K562 (cell line): ENCODE data around the gene BRPF1. TPM values are rescaled to one million over a fixed set of nuclear protein-coding genes. Genes with fewer than 3 reads are reported as not detected.

ENCODE experiments used
- ASH1L ChIP-seq: fragments of 450-650 bp; IDR thresholded peaks from 2 replicates; pipeline ENCODE4 v1.6.1; 2018; ENCODE audit warnings: borderline replicate concordance, mild to moderate bottlenecking, low read depth; ENCODE audit not compliant: partially characterized antibody
- BACH1 ChIP-seq: fragments of 200-800 bp; sonication (Bioruptor generic); IDR thresholded peaks from 2 replicates; pipeline ENCODE4 v1.6.1; 2016; ENCODE audit warnings: missing genetic modification characterization, missing compliant biosample characterization
- C11orf30 ChIP-seq: fragments of 450-650 bp; IDR thresholded peaks from 2 replicates; pipeline ENCODE4 v1.6.1; 2016; ENCODE audit warnings: low read depth, mild to moderate bottlenecking
- ESRRB ChIP-seq: fragments of 250-450 bp; sonication (Bioruptor Pico); IDR thresholded peaks from 2 replicates; pipeline ENCODE4 v1.5.0; 2020; ENCODE audit warnings: mild to moderate bottlenecking, moderate library complexity, borderline replicate concordance
- ETV6 ChIP-seq, 3 experiments: fragments of 150-350 bp in 1 of 3; sonication (generic) in 1 of 3; formaldehyde crosslinking in 1 of 3; IDR thresholded peaks; 2 replicates each; pipeline versions ENCODE4 v1.6.1 to v1.8.0; 2014 to 2022; ENCODE audit warnings: borderline replicate concordance in 2 of 3, low read depth in 2 of 3, antibody characterized with exemption in 1 of 3, low read length in 1 of 3, mild to moderate bottlenecking in 1 of 3, missing genetic modification reagents in 1 of 3
- FOXK1 ChIP-seq: sonication (generic); formaldehyde crosslinking; IDR thresholded peaks from 2 replicates; pipeline ENCODE4 v1.8.0; 2022; ENCODE audit warnings: missing genetic modification reagents, mild to moderate bottlenecking, borderline replicate concordance
- MBD1 ChIP-seq: fragments of 250-450 bp; sonication (Bioruptor Pico); IDR thresholded peaks from 2 replicates; pipeline ENCODE4 v1.8.0; 2022; ENCODE audit warnings: inconsistent platforms
- MCM3 ChIP-seq: fragments of 450-650 bp; IDR thresholded peaks from 2 replicates; pipeline ENCODE4 v1.6.1; 2016
- POLR3A ChIP-seq: IDR thresholded peaks from 2 replicates; pipeline ENCODE4 v1.6.1; 2011; ENCODE audit warnings: borderline replicate concordance, mild to moderate bottlenecking, moderate library complexity; ENCODE audit not compliant: insufficient read length, insufficient read depth; ENCODE audit errors: extremely low read depth
- SAP30 ChIP-seq: fragments of 200-600 bp; sonication (generic); IDR thresholded peaks from 2 replicates; pipeline ENCODE4 v1.6.1; 2012; ENCODE audit warnings: borderline replicate concordance, low read depth, mild to moderate bottlenecking, moderate library complexity, low read length, control low read depth, inconsistent platforms; ENCODE audit not compliant: insufficient read depth, poor library complexity, severe bottlenecking
- SMARCC2 ChIP-seq: fragments of 450-650 bp; IDR thresholded peaks from 2 replicates; pipeline ENCODE4 v1.6.1; 2017; ENCODE audit warnings: antibody characterized with exemption, moderate library complexity, mild to moderate bottlenecking, low read depth
- SNAPC5 ChIP-seq: fragments of 250-450 bp; sonication (Bioruptor Pico); IDR thresholded peaks from 2 replicates; pipeline ENCODE4 v1.8.0; 2021; ENCODE audit warnings: moderate library complexity, mild to moderate bottlenecking, inconsistent platforms
- SOX6 ChIP-seq: fragments of 450-650 bp; IDR thresholded peaks from 2 replicates; pipeline ENCODE4 v1.6.1; 2014; ENCODE audit warnings: mild to moderate bottlenecking
- STAT5A ChIP-seq: IDR thresholded peaks from 2 replicates; pipeline ENCODE4 v1.6.1; 2012; ENCODE audit warnings: low read length, inconsistent platforms, borderline replicate concordance
- ZNF3 ChIP-seq: fragments of 250-450 bp; sonication (Bioruptor Pico); IDR thresholded peaks from 2 replicates; pipeline ENCODE4 v1.5.0; 2021; ENCODE audit warnings: mild to moderate bottlenecking, moderate library complexity
- ZNF41 ChIP-seq: fragments of 250-450 bp; sonication (Bioruptor Pico); conservative IDR thresholded peaks from 2 replicates; pipeline ENCODE4 v1.4.0; 2020; ENCODE audit warnings: mild to moderate bottlenecking
- ZNF449 ChIP-seq: fragments of 250-450 bp; sonication (Bioruptor Pico); IDR thresholded peaks from 2 replicates; pipeline ENCODE4 v1.8.0; 2022; ENCODE audit warnings: moderate library complexity, mild to moderate bottlenecking, inconsistent platforms
- ZNF609 ChIP-seq: sonication (generic); formaldehyde crosslinking; IDR thresholded peaks from 2 replicates; pipeline ENCODE4 v1.8.1; 2023; ENCODE audit warnings: missing genetic modification reagents, mild to moderate bottlenecking, borderline replicate concordance
- ZSCAN32 ChIP-seq: fragments of 450-650 bp; formaldehyde crosslinking; IDR thresholded peaks from 2 replicates; pipeline ENCODE4 v1.4.0; 2020; ENCODE audit warnings: mild to moderate bottlenecking, moderate library complexity
- polyA plus RNA-seq, 8 experiments: library from polyadenylated mRNA; depleted of rRNA in 4 of 8; stranded (reverse) in 5 of 8; unstranded in 3 of 8; fragments of >200 nt; fragmentation: Nextera tagmentation in 2 of 8; fragmentation: Illumina TruSeq in 1 of 8; extraction: Ambion mirVana in 2 of 8; extraction: Trizol in 1 of 8; gene quantifications; 2 replicates each; pipeline versions ENCODE4 v1.2.1 to v1.2.3, GENCODE V29; 2011 to 2014; ENCODE audit warnings: inconsistent platforms in 1 of 8, missing spikeins in 1 of 8
- total RNA-seq, 7 experiments: library from RNA; depleted of rRNA in 6 of 7; stranded (reverse); fragments of >200 nt in 6 of 7; fragmentation: Illumina TruSeq in 2 of 7; extraction: Trizol in 2 of 7; gene quantifications; 2 replicates each; pipeline versions ENCODE4 v1.2.1 to v1.2.3, GENCODE V29; 2011 to 2021; ENCODE audit warnings: low replicate concordance in 1 of 7

BRPF1 gene
- total and polyA plus RNA-seq, 9 of the 15 experiments (the other 6 are each of a cell fraction or from before 2014, with no cell fraction given), result 1.1 to 40.2 (median 23.5) TPM

- no peak for TF ChIP-seq ZNF609 (CRISPR knock-in tag)
- no peak for TF ChIP-seq POLR3A
- TF ChIP-seq ETV6 (IDR thresholded peaks at IDR 0.05; ENCODE audit: borderline replicate concordance in 1 of 2, low read depth in 2 of 2, low read length in 1 of 2), result 0 out of 4 replicates have a peak, but pooled peaks of 1 of the 2 experiments have one; percentile 40
- TF ChIP-seq ETV6 (CRISPR knock-in tag; IDR thresholded peaks at IDR 0.05; ENCODE audit: borderline replicate concordance), result no peak
- TF ChIP-seq ZNF3 (CRISPR knock-in tag), result no peak
- TF ChIP-seq SOX6, result peak; percentile 65
- TF ChIP-seq SMARCC2, result peak; percentile 86
- peak; percentile 69 for TF ChIP-seq C11orf30
- no peak for TF ChIP-seq SNAPC5 (CRISPR knock-in tag)
- no peak for TF ChIP-seq ZNF449 (CRISPR knock-in tag)
- TF ChIP-seq STAT5A, result no peak
- TF ChIP-seq MCM3, result no peak
- no peak for TF ChIP-seq ZNF41 (CRISPR knock-in tag)
- no peak for TF ChIP-seq SAP30
- no peak for TF ChIP-seq ESRRB (CRISPR knock-in tag)
- peak; percentile 64; the same call in 1 of the 2 replicates for TF ChIP-seq BACH1 (tag)
- no peak for TF ChIP-seq ASH1L
- no peak for TF ChIP-seq FOXK1 (CRISPR knock-in tag)
- TF ChIP-seq MBD1 (CRISPR knock-in tag), result no peak
- no peak for TF ChIP-seq ZSCAN32 (CRISPR knock-in tag)
Measured at GRCh38 chr3:9715764-9716437, 15.6 kb upstream of the BRPF1 start (continued).
